Hematopoietic multipotent progenitor cell treated with erythropoietin and hydrocortisone succinate and interleukin-3 and kit ligand, for 8 days (in vitro differentiated cells): ENCODE data around the gene TMCO6.

ENCODE experiments used
- DNase-seq: peaks from one replicate; pipeline ENCODE4 v3.0.0-alpha.2; 2015

The TMCO6 gene

DNA sequence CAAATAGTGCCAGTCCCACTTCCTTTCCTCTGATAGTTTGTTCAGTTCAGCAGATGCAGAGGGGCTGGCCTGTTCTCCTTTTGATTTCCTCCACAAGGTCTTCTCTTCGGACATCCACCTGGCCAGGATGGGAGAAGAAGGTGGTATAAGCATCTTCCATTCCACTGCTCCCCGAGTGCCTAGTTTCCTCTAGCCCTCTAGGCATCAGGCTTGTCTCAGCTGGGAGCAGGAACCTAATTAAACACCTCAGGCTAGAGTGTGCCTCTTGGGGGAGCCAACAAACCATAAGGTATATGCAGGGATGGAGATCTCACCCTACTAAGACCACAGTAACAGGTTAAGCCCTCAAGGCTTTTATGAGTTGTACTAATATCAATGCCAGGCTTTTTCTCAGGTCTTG is 35.0 kb downstream of the TMCO6 start:
- peak; percentile 38 for DNase-seq

- no peak for DNase-seq
Measured at GRCh38 chr5:140674629-140675028, 35.4 kb downstream of the TMCO6 start.

DNA sequence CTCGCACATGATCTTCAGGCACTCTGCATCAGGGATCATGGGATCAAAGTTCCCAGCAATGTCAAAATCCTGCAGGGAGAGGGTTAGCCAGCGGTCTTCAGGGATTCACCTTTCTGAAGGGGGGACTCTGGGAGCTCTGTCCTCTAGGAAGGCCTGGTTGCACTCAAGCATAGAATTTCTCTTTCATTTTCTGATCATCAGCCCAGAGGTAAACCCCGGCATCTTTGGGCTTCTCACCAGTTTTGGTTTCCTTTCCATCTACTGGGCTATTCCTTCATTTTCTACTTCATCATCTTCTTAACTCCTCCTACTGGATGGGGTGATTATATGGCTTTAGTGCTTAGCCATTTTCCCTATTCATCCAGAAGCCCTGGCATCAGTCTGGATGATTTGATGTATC is 38.7 kb downstream of the TMCO6 start:
- DNase-seq, result no peak

GRCh38 chr5:140678993-140679392 is 39.7 kb downstream of the TMCO6 start:
- peak; percentile 98 for DNase-seq

DNA sequence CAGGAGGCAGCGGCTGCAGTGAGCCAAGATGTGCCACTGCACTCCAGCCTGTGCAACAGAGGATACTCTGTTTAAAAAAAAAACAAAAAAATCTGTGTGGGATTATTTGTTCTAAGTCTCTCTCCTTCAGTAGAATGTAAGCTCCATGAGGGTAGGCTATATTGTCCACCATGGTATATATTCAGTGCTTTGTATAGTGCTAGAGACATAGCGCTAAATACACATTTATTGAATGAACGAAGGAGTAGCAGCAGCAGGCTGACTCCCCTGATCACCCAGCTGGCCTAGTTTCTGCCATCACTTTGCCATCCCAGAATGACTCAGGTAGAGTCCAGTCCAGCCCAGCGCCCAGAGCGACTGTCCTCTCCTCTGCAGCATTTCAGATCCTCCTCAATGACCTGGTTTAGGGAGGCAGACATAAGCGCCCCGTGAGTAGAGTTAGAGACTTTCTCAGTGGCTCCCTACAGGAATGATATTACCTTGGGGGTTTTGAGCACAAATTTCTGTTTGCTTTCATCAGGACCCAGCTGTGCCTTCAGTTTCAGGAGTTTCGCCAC is 51.2 kb downstream of the TMCO6 start:
- no peak for DNase-seq

GRCh38 chr5:140690941-140691924 is 52.0 kb downstream of the TMCO6 start, which contains the start of the genes HARS1 and HARS2:
HARS1 (minus strand) TSS chr5:140691370; CDS start chr5:140691304, 66 bp downstream.
HARS2 (plus strand) TSS chr5:140691455; CDS start chr5:140691649, 194 bp downstream.
- DNase-seq, result peak; percentile 95

DNA sequence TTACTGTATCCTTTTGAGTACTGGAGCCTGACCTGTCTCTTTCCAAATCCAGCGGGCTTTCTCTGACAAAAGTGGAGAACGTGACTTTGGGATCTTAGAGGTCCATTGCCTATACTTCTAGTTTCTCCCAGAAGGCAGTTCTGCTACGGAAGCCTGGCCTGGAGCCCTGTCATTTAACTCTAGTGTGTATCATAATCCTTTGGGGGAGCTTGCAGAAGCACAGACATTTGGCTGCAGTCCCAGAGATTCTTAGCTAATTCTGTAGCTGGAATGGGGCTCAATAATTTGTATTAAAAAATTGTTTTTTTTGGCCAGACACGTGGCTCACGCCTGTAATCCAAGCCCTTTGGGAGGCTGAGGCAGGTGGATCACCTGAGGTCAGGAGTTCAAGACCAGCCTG is 55.0 kb downstream of the TMCO6 start:
- no peak for DNase-seq
